ENCODE measurements around the gene CNTROB.

DNA sequence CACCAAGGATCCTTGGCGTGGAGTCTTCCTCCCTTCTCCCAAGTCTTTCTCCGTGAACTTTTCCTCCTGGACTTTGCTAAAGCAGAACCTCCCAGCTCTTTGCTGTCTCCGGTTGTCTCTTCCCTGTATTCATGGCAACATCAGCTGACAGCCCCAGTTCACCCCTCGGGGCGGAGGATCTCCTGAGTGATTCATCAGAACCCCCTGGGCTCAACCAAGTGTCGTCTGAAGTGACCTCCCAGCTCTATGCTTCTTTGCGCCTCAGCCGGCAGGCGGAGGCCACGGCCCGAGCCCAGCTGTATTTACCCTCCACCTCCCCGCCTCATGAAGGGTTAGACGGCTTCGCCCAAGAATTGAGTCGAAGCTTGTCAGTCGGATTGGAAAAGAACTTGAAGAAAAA, 943 bp downstream of the CNTROB start:
- TF ChIP-seq, protein P1, sequence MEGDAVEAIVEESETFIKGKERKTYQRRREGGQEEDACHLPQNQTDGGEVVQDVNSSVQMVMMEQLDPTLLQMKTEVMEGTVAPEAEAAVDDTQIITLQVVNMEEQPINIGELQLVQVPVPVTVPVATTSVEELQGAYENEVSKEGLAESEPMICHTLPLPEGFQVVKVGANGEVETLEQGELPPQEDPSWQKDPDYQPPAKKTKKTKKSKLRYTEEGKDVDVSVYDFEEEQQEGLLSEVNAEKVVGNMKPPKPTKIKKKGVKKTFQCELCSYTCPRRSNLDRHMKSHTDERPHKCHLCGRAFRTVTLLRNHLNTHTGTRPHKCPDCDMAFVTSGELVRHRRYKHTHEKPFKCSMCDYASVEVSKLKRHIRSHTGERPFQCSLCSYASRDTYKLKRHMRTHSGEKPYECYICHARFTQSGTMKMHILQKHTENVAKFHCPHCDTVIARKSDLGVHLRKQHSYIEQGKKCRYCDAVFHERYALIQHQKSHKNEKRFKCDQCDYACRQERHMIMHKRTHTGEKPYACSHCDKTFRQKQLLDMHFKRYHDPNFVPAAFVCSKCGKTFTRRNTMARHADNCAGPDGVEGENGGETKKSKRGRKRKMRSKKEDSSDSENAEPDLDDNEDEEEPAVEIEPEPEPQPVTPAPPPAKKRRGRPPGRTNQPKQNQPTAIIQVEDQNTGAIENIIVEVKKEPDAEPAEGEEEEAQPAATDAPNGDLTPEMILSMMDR (conservative IDR thresholded peaks at IDR 0.05; ENCODE audit: low read depth, low read length) = peak; percentile 26; the same call in 1 of the 2 replicates
- TF ChIP-seq EZH2 (IDR thresholded peaks at IDR 0.05; ENCODE audit: low read length, unreplicated experiment) (no peak), EZH2phosphoT487 (IDR thresholded peaks at IDR 0.05; ENCODE audit: borderline replicate concordance, low read length) (no peak)

Measured in PC-3 (cell line).